Measurements from ENCODE around the gene DCDC2C.

DCDC2C gene

GRCh38 chr2:3708576-3708975 lies 5.2 kb downstream of the DCDC2C start:
- DNase-seq (ENCODE audit: low read depth), result no peak
- no peak overlapping the region for H3K4me3 ChIP-seq (replicated peaks; ENCODE audit: low read depth, low read length)
- no peak for TF ChIP-seq CTCF (IDR thresholded peaks at IDR 0.05; ENCODE audit: low read length, missing control alignments)

GRCh38 chr2:3709225-3709624 lies 5.8 kb downstream of the DCDC2C start:
- DNase-seq (ENCODE audit: low read depth), result no peak
- no peak overlapping the region for H3K4me3 ChIP-seq (replicated peaks; ENCODE audit: low read depth, low read length)
- no peak for TF ChIP-seq CTCF (IDR thresholded peaks at IDR 0.05; ENCODE audit: low read length, missing control alignments)

GRCh38 chr2:3712424-3712823 lies 9.0 kb downstream of the DCDC2C start:
- no peak overlapping the region for H3K4me3 ChIP-seq (replicated peaks; ENCODE audit: low read depth, low read length)
- no peak for TF ChIP-seq CTCF (IDR thresholded peaks at IDR 0.05; ENCODE audit: low read length, missing control alignments)
- no peak for DNase-seq (ENCODE audit: low read depth)

- TF ChIP-seq CTCF (IDR thresholded peaks at IDR 0.05; ENCODE audit: low read length, missing control alignments), result no peak
- DNase-seq (ENCODE audit: low read depth), result peak; percentile 2
Measured at GRCh38 chr2:3712831-3713503, 9.6 kb downstream of the DCDC2C start.

GRCh38 chr2:3718679-3719078 lies 15.3 kb downstream of the DCDC2C start:
- TF ChIP-seq CTCF (IDR thresholded peaks at IDR 0.05; ENCODE audit: low read length, missing control alignments), result no peak
- DNase-seq (ENCODE audit: low read depth), result no peak
- H3K4me3 ChIP-seq (replicated peaks; ENCODE audit: low read depth, low read length), result no peak overlapping the region

More at GRCh38 chr2:3712831-3713503, 9.6 kb downstream of the DCDC2C start:
- H3K4me3 ChIP-seq (replicated peaks; ENCODE audit: low read depth, low read length), result no peak overlapping the region

GRCh38 chr2:3725002-3725401 lies 21.6 kb downstream of the DCDC2C start:
- H3K4me3 ChIP-seq (replicated peaks; ENCODE audit: low read depth, low read length), result no peak overlapping the region
- TF ChIP-seq CTCF (IDR thresholded peaks at IDR 0.05; ENCODE audit: low read length, missing control alignments), result no peak
- DNase-seq (ENCODE audit: low read depth), result no peak
